Activated CD8-positive, alpha-beta T cell treated with anti-CD3 and anti-CD28 coated beads, Interleukin-2, amount 10 ng/mL, durations not matched to agents 7 days and 5 days (primary cell): Measurements from ENCODE around the gene DNM1. TPM values are rescaled to one million over a fixed set of nuclear protein-coding genes. Genes with fewer than 3 reads are reported as not detected.
A peak's percentile ranks its signal among the peaks of the same experiment; 100 is the strongest.

Source experiments
- ATAC-seq: fragments of 150-1000 bp; cut with Tn5 transposase; one replicate; pipeline ENCODE4 v1.10.0; 2021; ENCODE audit warnings: moderate library complexity
- CTCF ChIA-PET: fragments of 350-600 bp; sonication (Branson Sonifier 250); formaldehyde crosslinking; loops from one replicate; lab custom pipeline; 2021; ENCODE audit warnings: antibody characterized with exemption; lab: Charles Lee
- POLR2A ChIA-PET: fragments of 350-600 bp; sonication (Branson Sonifier 250); formaldehyde crosslinking; loops from one replicate; lab custom pipeline; 2021; ENCODE audit warnings: antibody characterized with exemption; lab: Charles Lee
- DNase-seq: peaks from one replicate; pipeline ENCODE4 v3.0.0-alpha.2; 2020
- H3K27ac Mint-ChIP-seq: one replicate; pipeline ENCODE4 v1.8.0; 2021; ENCODE audit warnings: mild to moderate bottlenecking, mixed read lengths
- H3K27me3 Mint-ChIP-seq: one replicate; pipeline ENCODE4 v1.8.0; 2021; ENCODE audit warnings: low read depth, mixed read lengths
- H3K36me3 Mint-ChIP-seq: one replicate; pipeline ENCODE4 v1.8.0; 2021; ENCODE audit warnings: low read depth, mixed read lengths
- H3K4me1 Mint-ChIP-seq: one replicate; pipeline ENCODE4 v1.8.0; 2021; ENCODE audit warnings: low read depth, mixed read lengths
- H3K4me3 Mint-ChIP-seq: one replicate; pipeline ENCODE4 v1.8.0; 2021; ENCODE audit warnings: mild to moderate bottlenecking, mixed read lengths
- H3K9me3 Mint-ChIP-seq: one replicate; pipeline ENCODE4 v1.8.0; 2022; ENCODE audit warnings: mixed read lengths; ENCODE audit not compliant: insufficient read depth
- microRNA-seq: library from miRNA; unstranded; fragments of <30 nt; microRNA quantifications from one replicate; pipeline ENCODE4 v1.2.0, GENCODE V29; 2022
- total RNA-seq, 2 experiments: library from RNA; stranded (reverse); gene quantifications; one replicate each; pipeline ENCODE4 v1.2.3, GENCODE V29; 2021

The DNM1 gene
- total RNA-seq, 2 experiments from 2014 or later = 0.21 to 0.29 TPM

GRCh38 chr9:128293091-128293490, 89.9 kb downstream of the DNM1 start:
- H3K9me3 Mint-ChIP-seq = no peaks in the 10 kb centered on the region
- H3K4me1 Mint-ChIP-seq = peaks cover 4% of the 10 kb centered on the region
- POLR2A ChIA-PET = no interaction called here
- no peak overlapping the region for H3K4me3 Mint-ChIP-seq
- H3K36me3 Mint-ChIP-seq = no peaks in the 10 kb centered on the region
- no peak for ATAC-seq
- no peak for DNase-seq
- H3K27ac Mint-ChIP-seq = no peak overlapping the region
- CTCF ChIA-PET = interaction anchor here (0.9 to 4.1 kb wide), 4 partner anchors 38 to 70 kb away, joined by 3 to 24 read pairs (median 6); no protein-coding TSS in a partner anchor
- no peaks in the 10 kb centered on the region for H3K27me3 Mint-ChIP-seq

GRCh38 chr9:128294142-128294541, 91.0 kb downstream of the DNM1 start:
- no peaks in the 10 kb centered on the region for H3K36me3 Mint-ChIP-seq
- ChIA-PET POLR2A (no interaction called here), CTCF (interaction anchor here (1.6 to 4.1 kb wide), 2 partner anchors 68 to 117 kb away, joined by 4 to 24 read pairs; no protein-coding TSS in a partner anchor)
- no peaks in the 10 kb centered on the region for H3K27me3 Mint-ChIP-seq
- H3K4me1 Mint-ChIP-seq = peaks cover 4% of the 10 kb centered on the region
- H3K4me3 Mint-ChIP-seq = no peak overlapping the region
- H3K27ac Mint-ChIP-seq = no peak overlapping the region
- DNase-seq (no peak), ATAC-seq (no peak)
- H3K9me3 Mint-ChIP-seq = no peaks in the 10 kb centered on the region

DNA sequence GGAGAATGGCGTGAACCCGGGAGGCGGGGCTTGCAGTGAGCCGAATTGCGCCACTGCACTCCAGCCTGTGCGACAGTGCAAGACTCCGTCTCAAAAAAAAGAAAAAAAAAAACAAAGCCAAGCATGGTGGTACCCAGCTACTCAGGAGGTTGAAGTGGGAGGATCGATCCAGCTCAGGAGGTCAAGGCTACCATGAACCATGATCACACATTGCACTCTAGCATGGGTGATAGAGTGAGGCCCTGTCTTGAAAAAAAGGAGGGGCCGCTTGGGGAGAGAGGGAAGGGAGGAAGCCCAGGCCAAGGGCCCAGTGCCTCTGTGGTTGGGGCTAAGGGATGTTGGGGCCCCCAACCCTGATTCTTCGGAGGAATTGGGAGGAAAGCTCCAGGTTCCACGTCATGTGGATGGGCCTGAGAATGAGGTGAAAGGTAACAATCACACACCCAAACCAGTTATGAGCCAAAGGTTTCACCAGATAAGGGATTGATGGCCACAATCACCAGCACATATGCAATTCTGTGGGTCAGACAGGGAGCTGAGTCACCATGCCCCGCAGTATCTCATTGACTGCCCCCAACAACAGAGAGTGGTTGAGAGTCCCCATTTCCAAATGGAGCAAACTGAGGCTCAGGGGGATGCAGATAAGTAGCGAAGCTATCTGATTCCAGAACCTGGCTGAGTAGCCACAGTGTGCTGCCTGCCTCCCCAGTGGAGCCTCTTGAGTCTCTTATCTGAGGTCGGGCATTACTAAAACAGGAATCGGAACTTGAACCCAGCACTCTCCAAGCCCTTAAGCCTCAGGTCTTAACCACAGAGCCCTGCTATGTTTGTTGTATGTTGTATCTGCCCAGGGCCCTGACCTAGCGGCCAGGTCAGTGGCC, 93.4 kb downstream of the DNM1 start:
- Mint-ChIP-seq H3K4me1 (peaks cover 4% of the 10 kb centered on the region), H3K4me3 (no peak overlapping the region), H3K27ac (no peak overlapping the region), H3K9me3 (no peaks in the 10 kb centered on the region), H3K36me3 (no peaks in the 10 kb centered on the region), H3K27me3 (no peaks in the 10 kb centered on the region)
- POLR2A ChIA-PET = no interaction called here
- no peak for ATAC-seq
- CTCF ChIA-PET = interaction anchor here (0.6 to 4.1 kb wide), 7 partner anchors 12 to 145 kb away, joined by 3 to 24 read pairs (median 8); partner anchors contain the start of gene CERCAM
- DNase-seq = no peak

DNA sequence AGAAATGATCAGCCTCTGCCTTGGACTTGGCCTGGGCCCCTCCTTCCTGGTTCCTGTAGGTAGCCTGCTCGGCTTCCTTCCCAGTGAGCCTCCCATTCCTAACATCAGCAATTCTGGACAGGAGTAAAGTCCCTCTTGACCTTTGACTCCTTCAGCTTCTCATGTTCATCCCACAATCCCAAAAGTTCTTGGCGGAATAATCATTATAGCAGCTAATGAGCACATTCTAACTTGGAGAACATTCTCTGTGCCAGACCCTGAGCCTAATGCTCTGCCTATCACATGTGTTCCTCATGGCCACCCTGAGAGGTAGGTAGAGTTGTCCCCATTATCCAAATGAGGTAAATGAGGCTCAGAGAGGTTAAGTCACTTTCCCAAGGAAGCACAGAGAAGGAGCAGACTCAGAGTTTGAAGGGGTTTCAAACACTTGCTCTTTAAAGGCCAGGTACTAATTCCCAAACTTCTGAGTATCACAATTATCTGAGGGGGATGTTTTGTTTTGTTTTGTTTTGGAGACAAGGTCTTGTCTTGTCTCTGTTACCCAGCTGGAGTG, 94.1 kb downstream of the DNM1 start:
- CTCF ChIA-PET = interaction anchor here (0.6 to 4.1 kb wide), 8 partner anchors 9 to 144 kb away, joined by 3 to 24 read pairs (median 5); partner anchors contain the start of gene CERCAM
- ATAC-seq (no peak), DNase-seq (no peak)
- POLR2A ChIA-PET = no interaction called here
- H3K36me3 Mint-ChIP-seq = no peaks in the 10 kb centered on the region
- no peak overlapping the region for H3K27ac Mint-ChIP-seq
- H3K9me3 Mint-ChIP-seq = no peaks in the 10 kb centered on the region
- no peaks in the 10 kb centered on the region for H3K27me3 Mint-ChIP-seq
- peaks cover 4% of the 10 kb centered on the region for H3K4me1 Mint-ChIP-seq
- H3K4me3 Mint-ChIP-seq = no peak overlapping the region

- ChIA-PET POLR2A (interaction anchor here (0.8 kb wide), 1 partner anchor 121 kb away, joined by 3 read pairs; no protein-coding TSS in a partner anchor), CTCF (interaction anchor here (0.7 to 2.4 kb wide), 3 partner anchors 43 to 563 kb away, joined by 3 to 8 read pairs (median 5); no protein-coding TSS in a partner anchor)
- no peak overlapping the region for H3K4me3 Mint-ChIP-seq
- no peak for DNase-seq
- no peaks in the 10 kb centered on the region for H3K9me3 Mint-ChIP-seq
- ATAC-seq = no peak
- no peaks in the 10 kb centered on the region for H3K27me3 Mint-ChIP-seq
- H3K36me3 Mint-ChIP-seq = no peaks in the 10 kb centered on the region
- no peak overlapping the region for H3K27ac Mint-ChIP-seq
- peaks cover 4% of the 10 kb centered on the region for H3K4me1 Mint-ChIP-seq
Measured at GRCh38 chr9:128298535-128299482, 95.6 kb downstream of the DNM1 start.

GRCh38 chr9:128304136-128304970, 101.2 kb downstream of the DNM1 start:
- CTCF ChIA-PET = interaction anchor here (0.7 to 2.7 kb wide), 4 partner anchors 9 to 58 kb away, joined by 3 to 12 read pairs (median 4); no protein-coding TSS in a partner anchor
- peak overlapping the region; percentile 13 for H3K27ac Mint-ChIP-seq

More at GRCh38 chr9:128304136-128304970, 101.2 kb downstream of the DNM1 start:
- H3K36me3 Mint-ChIP-seq = peaks cover 2% of the 10 kb centered on the region
- H3K9me3 Mint-ChIP-seq = no peaks in the 10 kb centered on the region
- POLR2A ChIA-PET = no interaction called here
- ATAC-seq (no peak), DNase-seq (no peak)
- H3K4me3 Mint-ChIP-seq = no peak overlapping the region
- no peaks in the 10 kb centered on the region for H3K4me1 Mint-ChIP-seq
- H3K27me3 Mint-ChIP-seq = no peaks in the 10 kb centered on the region

Small RNAs within 50 kb of the gene (microRNA-seq; reads per million reads assigned to microRNA genes)
- gene MIR199B (2.9 reads per million), gene MIR3154 (not detected)

Other genes starting within 250 kb of the DNM1 start
- gene EEIG1, start 222.4 kb upstream of the DNM1 start, total RNA-seq = 100 to 1,000 TPM; 227 to 232 TPM
- gene NAIF1, start 136.1 kb upstream of the DNM1 start, total RNA-seq = 10 to 100 TPM; 13.3 to 15.4 TPM
- gene SLC25A25, start 135.1 kb upstream of the DNM1 start, total RNA-seq = 10 to 100 TPM; 17.2 to 19.2 TPM
- gene PTGES2, start 75.7 kb upstream of the DNM1 start, total RNA-seq = 10 to 100 TPM; 51.8 to 57.7 TPM
- gene LCN2, start 53.9 kb upstream of the DNM1 start, total RNA-seq = not detected
- 100 to 1,000 TPM in 1 of 2 experiments, 10 to 100 TPM in 1; 94.3 to 105 TPM for gene BBLN, start 43.1 kb upstream of the DNM1 start, total RNA-seq
- gene CIZ1, start 11.8 kb upstream of the DNM1 start, total RNA-seq = 100 to 1,000 TPM; 121 to 127 TPM
- 10 to 100 TPM; 57.9 to 58.8 TPM for gene GOLGA2, start 72.6 kb downstream of the DNM1 start, total RNA-seq
- gene SWI5, start 72.9 kb downstream of the DNM1 start, total RNA-seq = 10 to 100 TPM; 12.2 to 13.7 TPM
- 10 to 100 TPM; 25.5 to 27.7 TPM for gene TRUB2, start 119.1 kb downstream of the DNM1 start, total RNA-seq
- gene COQ4, start 119.5 kb downstream of the DNM1 start, total RNA-seq = 10 to 100 TPM; 31.8 to 34.9 TPM
- gene SLC27A4, start 137.1 kb downstream of the DNM1 start, total RNA-seq = 10 to 100 TPM; 19.0 to 21.7 TPM
- 10 to 100 TPM; 78.9 to 79.9 TPM for gene URM1, start 168.0 kb downstream of the DNM1 start, total RNA-seq
- gene CERCAM, start 217.5 kb downstream of the DNM1 start, total RNA-seq = 1 to 10 TPM; 3.9 to 4.2 TPM